DMS114 treated with DMSO at 0.1 percent for 48 hours (cell line): Measurements from ENCODE around the gene NACC2.

Experiments used
- DNase-seq: peaks from one replicate; lab custom pipeline; 2025; ENCODE audit not compliant: unreplicated experiment; lab: John Stamatoyannopoulos, UW

Gene NACC2

GRCh38 chr9:135998410-135999071 is 96.5 kb downstream of the NACC2 start:
- DNase-seq: no peak

- no peak for DNase-seq
These were observed 97.1 kb downstream of the NACC2 start for GRCh38 chr9:135998016-135998380.

- DNase-seq: no peak
These were observed 97.7 kb downstream of the NACC2 start for GRCh38 chr9:135997090-135998015.

- no peak for DNase-seq
These were observed 99.3 kb downstream of the NACC2 start for GRCh38 chr9:135995816-135996215.

GRCh38 chr9:135994501-135995192 is 100.4 kb downstream of the NACC2 start:
- no peak for DNase-seq

GRCh38 chr9:135993765-135994500 is 101.2 kb downstream of the NACC2 start:
- no peak for DNase-seq

- no peak for DNase-seq
These were observed 101.7 kb downstream of the NACC2 start for GRCh38 chr9:135993409-135993742.

GRCh38 chr9:135992486-135993408 is 102.3 kb downstream of the NACC2 start:
- no peak for DNase-seq

GRCh38 chr9:135991771-135992170 is 103.3 kb downstream of the NACC2 start:
- DNase-seq: no peak

- DNase-seq: no peak
These were observed 104.3 kb downstream of the NACC2 start for GRCh38 chr9:135990468-135991429.

- no peak for DNase-seq
These were observed 105.2 kb downstream of the NACC2 start for GRCh38 chr9:135989722-135990467.

- DNase-seq: no peak
These were observed 105.9 kb downstream of the NACC2 start for GRCh38 chr9:135989157-135989556.

- no peak for DNase-seq
These were observed 106.6 kb downstream of the NACC2 start for GRCh38 chr9:135988493-135988892.

GRCh38 chr9:135987838-135988404 is 107.2 kb downstream of the NACC2 start:
- DNase-seq: no peak

GRCh38 chr9:135986605-135987004 is 108.5 kb downstream of the NACC2 start:
- no peak for DNase-seq

- no peak for DNase-seq
These were observed 109.2 kb downstream of the NACC2 start for GRCh38 chr9:135985889-135986288.

GRCh38 chr9:135985459-135985774 is 109.7 kb downstream of the NACC2 start:
- no peak for DNase-seq

- DNase-seq: no peak
These were observed 110.9 kb downstream of the NACC2 start for GRCh38 chr9:135984072-135984710.
